GM21825 (cell line): ENCODE data around the gene ZNF691.
A peak's percentile ranks its signal among the peaks of the same experiment; 100 is the strongest.

Experiments used
- ATAC-seq: cut with Tn5 transposase; IDR thresholded peaks from one replicate; pipeline ENCODE4 v1.9.1; 2021; ENCODE audit warnings: mild to moderate bottlenecking, moderate library complexity; ENCODE audit not compliant: unreplicated experiment

The ZNF691 gene

GRCh38 chr1:42832641-42833240, 13.7 kb upstream of the ZNF691 start:
- ATAC-seq, result no peak

- ATAC-seq, result no peak
Observed at GRCh38 chr1:42833981-42834380, 12.4 kb upstream of the ZNF691 start.

- ATAC-seq, result no peak
Observed at GRCh38 chr1:42834803-42835202, 11.6 kb upstream of the ZNF691 start.

DNA sequence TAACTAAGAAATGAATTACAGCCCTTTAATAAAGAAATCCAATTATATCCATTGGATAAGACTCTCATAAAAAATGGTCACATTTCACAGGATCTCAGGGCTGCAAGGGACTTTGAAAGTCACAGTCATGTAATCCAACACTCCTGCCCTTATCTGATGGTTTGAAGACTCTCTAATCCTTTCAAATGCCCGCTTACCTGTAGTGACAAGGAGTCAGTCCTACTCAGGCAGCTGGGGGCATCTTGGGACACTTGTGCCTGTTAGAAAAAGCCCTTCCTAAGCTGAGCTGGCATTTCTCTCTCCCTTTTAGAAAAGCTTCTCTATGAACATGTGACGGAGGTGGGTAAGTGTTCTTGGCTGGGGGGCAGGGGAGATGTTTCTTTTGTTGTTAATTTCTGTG, 11.0 kb upstream of the ZNF691 start:
- no peak for ATAC-seq

DNA sequence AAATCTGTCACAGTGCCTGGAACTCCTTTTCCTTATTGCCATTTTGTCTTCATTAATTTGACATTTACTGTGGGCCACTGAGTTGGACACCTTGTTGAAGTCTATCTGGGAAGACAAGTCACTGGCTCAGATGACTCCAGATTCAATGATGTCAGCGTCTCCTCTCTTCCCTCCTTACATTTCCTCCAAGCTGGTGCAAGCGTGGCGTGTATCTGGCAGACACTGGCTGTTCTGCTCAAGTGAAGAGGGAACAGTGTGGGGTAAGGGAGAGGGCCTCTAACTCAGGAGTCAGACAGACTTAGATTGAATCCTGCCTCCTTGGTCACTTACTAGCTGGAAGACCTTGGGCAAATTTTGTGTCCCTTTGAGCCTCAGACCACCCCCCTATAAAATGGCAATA, 8.7 kb upstream of the ZNF691 start:
- no peak for ATAC-seq

- ATAC-seq, result no peak
Observed at GRCh38 chr1:42838482-42839190, 7.8 kb upstream of the ZNF691 start.

- ATAC-seq, result no peak
Observed at GRCh38 chr1:42841010-42841409, 5.4 kb upstream of the ZNF691 start.

DNA sequence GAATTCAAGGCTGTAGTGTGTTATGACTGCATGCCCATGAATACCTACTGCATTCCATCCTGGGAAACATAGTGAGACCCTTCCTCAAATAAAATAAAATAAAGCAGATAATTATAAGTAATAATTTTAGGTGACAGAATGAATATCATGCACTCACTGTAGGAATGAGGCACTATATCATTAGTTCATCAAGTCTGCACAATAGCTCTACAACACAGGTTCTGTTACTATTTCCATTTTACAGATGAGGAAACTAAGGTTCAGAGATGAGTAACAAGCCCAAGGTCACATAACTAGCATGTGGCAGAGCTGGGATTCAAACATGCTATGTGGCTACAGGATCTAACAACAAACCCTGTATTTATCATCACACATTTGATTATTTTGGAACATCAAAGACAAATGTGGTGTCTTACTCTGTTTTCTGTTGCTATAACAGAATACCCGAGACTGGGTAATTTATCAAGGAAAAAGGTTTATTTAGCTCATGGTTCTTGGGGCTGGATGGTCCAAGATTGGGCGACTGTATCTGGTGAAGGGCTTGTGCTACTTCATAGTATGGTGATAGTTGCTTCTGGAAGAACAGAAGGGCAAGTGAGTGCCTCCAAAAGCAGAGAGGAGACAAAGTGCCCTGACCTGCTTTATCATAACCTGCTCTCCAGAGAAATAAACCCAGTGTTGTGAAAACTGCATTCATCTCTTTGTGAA, 4.8 kb upstream of the ZNF691 start:
- ATAC-seq, result no peak

GRCh38 chr1:42844592-42845140, 1.7 kb upstream of the ZNF691 start:
- no peak for ATAC-seq

GRCh38 chr1:42845193-42845592, 1.2 kb upstream of the ZNF691 start:
- no peak for ATAC-seq

- ATAC-seq, result peak; percentile 21
Observed at GRCh38 chr1:42845866-42846256, 552 bp upstream of the ZNF691 start.

- no peak for ATAC-seq
Observed at GRCh38 chr1:42847111-42847595, 740 bp downstream of the ZNF691 start.

- ATAC-seq, result no peak
Observed at GRCh38 chr1:42847721-42848460, 1.5 kb downstream of the ZNF691 start.

DNA sequence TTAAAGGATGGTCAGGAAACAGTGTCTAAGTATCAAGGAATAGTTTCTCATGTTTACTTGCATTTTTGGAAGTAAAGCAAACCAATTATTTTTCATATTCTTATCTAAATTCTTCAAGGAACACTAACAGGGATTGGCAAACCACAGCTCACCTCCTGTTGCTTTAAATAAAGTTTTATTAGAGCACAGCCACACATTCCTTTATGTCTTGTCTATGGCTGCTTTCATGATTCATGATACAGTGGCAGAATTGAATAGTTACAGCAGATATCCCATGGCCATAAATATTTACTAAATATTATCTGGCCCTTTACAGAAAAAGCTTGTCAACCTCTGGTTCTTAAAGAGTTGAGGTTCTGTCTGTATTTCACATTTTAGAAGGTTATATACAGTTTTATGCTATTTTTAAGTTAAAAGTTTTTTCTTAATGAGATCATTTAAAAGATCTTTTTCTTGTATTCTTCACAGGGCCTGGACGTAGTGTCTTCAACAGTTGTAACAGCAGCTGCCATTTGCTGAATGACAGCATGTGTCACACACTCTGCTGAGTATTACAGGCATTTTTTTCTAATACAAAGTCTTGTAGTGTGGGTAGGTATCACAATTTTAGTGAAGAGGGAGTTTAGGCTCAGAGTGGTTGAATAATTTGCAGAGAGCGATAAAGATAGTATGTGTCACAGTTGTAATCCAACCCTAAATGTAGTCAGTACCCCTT, 2.6 kb downstream of the ZNF691 start:
- no peak for ATAC-seq

- no peak for ATAC-seq
Observed at GRCh38 chr1:42849944-42850343, 3.5 kb downstream of the ZNF691 start.

GRCh38 chr1:42851420-42851819, 5.0 kb downstream of the ZNF691 start:
- no peak for ATAC-seq

DNA sequence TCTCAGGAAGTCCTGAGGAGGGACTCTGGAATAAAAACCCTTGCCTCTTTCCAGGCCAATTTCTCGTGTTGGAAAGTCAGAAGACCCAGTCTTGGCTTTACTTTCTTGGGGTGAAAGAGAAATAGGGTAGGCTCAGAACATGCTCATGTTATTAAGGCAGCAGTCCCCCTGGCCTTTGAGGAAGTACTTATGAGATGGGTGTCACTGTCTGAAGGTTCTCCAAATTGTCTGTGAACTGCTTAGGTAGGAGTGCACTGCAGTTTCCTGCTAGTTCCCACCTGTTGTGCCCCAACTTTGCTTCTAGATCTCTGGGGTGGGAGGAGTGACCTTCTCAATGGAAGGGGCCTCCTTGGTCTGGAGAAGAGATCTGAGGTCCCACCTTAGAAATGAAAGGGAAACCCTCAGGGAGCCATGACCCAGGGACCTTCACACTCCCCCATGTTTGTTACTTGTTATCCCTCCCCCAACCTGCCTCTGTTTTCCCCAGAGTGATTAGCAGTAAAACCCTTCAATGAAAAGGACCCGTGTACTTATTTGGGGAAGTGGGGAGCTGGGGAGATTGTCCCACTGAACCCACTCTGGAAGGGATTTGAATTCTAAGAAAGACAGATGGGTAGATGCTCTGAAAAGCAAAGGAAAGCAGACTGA, 5.7 kb downstream of the ZNF691 start:
- ATAC-seq, result no peak

DNA sequence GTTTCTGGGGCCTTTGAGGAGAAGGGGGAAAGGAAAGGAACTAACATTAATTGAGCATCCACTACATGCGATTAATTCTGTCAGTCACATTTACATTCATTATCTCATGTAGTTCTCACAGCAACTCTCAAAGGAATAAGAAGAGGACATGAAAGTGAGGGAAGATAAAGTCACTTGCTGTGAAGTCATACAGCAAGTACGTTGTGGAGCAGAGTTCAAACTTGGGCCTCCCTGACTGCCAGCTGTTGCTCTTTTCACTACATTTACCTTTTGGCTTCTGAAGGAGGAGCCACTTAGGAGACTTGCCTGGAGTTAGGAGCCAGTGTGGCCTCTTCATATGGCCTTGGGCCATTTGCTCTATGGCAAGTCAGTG, 6.2 kb downstream of the ZNF691 start:
- no peak for ATAC-seq

DNA sequence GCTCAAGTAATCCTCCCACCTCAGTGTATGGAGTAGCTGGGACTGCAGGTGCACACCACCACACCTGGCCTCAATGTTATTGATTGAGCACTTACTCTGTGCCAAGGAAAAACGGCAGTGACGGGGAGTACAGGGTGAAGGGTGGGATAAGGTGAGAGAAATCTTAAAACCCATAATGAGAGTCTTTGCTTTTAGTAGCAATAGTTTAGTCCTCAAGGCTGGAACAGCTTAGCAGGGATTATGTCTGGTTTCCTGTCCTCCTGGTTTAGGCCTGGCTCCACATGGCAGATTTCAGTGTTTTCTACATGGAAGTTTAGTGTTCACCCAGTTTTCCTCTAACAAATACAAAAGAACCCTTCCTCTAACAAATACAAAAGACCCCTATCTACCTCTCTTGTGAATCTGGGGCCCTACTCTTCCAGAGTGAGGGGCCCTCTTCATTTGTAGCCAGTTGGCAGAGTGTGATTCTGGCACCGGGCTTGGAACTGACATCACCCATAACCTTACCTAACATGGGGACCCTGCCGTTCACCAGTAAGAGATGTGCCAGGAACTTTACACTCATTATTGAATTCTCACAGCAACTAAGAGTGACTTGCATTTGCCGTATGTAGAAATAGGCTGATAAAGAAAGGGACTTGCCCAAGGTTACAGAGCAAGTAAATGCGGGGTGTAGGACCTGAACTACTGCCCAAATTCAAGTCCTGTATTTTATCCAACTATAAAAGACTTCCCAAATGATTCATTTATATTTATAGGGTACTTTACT, 6.9 kb downstream of the ZNF691 start:
- ATAC-seq, result no peak
